NCI-H226 (cell line): ENCODE results near the gene TRPC6.
A peak's percentile ranks its signal among the peaks of the same experiment; 100 is the strongest.

ENCODE experiments used
- DNase-seq: peaks from one replicate; pipeline ENCODE4 v3.0.0-alpha.2; 2015

Gene TRPC6

GRCh38 chr11:101583251-101584128 is at the start of gene TRPC6:
Gene TRPC6 (minus strand): TSS chr11:101584007. CDS start chr11:101583503, 504 bp downstream.
- DNase-seq, result no peak

DNA sequence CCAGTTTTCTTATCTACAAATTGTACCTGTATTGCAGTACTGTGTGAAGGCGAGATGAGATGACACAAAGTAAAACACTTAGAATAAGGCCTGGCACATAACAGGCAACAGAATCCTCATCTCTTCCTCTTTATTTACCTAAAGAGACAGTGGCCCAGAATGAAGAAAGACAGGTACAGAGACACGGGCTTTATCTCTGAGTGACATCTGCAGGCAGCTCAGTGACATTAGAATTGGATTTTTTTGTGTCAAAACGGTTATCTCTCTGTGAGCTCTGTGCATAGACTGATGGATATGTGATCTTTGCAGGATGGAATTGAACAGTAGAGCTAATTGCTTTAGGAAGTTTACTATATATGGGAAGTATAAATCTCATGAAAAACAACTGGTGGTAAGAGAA is 36.2 kb upstream of the TRPC6 start:
- DNase-seq, result no peak

DNA sequence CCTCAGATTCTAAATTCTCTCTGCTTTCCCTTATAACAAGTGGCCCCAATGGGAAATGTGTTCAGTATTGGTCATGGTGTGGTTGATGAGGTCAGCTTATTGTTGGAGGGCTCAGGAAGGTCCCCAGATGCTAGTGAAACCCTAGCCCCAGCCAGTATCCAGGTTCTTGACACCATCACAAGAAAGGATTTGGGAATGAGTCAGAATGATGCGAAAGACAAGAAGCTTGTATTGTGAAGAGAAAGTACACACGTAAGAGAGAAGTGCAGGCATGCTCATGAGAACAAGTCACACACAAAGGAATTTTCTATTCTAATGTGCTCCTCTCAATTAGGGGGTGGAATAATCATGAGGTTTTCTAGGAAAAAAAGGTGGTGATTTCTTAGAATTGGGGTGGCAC is 34.9 kb upstream of the TRPC6 start:
- peak; percentile 65 for DNase-seq

- peak; percentile 62 for DNase-seq
These were observed 34.0 kb upstream of the TRPC6 start for GRCh38 chr11:101617735-101618332.

DNA sequence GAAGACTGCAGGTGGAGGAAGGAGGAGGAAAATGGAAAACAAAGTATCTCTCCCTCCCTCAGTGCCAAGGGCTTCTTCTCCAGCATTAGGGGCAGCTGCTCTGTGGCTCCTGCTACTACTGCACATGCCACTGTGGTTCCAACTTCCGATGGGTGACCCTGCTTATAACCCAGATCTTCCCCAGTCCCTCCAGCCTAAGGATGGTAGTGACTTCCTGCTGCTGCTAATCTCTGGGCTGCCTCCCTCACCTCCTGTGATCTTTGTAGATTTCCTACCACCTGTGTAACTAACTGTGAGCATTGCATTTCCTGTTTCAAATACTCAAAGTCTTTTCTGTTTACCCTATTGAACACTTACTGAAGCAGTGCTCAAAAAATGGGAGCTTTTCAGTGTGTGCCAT is 28.7 kb upstream of the TRPC6 start:
- no peak for DNase-seq

DNA sequence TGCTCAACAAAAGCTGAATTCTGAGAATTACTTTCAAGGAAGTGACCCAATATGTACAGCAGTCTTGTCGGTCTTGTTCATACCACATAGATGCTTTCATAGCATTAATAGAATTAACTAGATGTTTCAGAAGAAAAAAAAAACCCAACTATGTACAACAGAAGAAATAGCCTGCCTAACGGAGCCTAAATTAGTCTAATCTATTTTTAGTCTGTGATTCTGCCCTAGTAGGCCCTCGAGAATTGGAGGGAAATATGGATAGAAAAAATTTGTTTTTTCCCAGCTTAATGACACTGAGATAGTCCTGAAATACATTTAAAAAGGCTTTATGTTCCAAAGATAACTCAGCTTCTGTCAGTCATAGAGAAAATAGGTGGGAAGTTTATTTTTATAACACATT is 17.1 kb upstream of the TRPC6 start:
- DNase-seq, result no peak

GRCh38 chr11:101586965-101587364 is 3.2 kb upstream of the TRPC6 start:
- no peak for DNase-seq

- DNase-seq, result no peak
These were observed 848 bp upstream of the TRPC6 start for GRCh38 chr11:101584655-101585054.

GRCh38 chr11:101584129-101584515 is 315 bp upstream of the TRPC6 start:
- no peak for DNase-seq

DNA sequence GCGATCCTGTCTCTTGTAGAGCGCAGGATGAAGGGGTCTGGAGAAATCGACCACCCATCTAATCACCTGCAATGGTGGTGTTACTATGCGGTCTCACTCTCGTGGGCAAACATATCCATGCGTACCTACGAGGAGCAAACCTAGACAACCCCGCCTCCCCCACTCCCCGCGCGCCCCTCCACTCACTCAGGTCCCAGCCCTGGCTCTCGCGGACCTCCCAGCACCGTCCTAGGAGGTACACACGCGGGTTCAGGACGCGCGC is 887 bp downstream of the TRPC6 start:
- no peak for DNase-seq

- DNase-seq, result no peak
These were observed 1.4 kb downstream of the TRPC6 start for GRCh38 chr11:101582236-101582988.

DNA sequence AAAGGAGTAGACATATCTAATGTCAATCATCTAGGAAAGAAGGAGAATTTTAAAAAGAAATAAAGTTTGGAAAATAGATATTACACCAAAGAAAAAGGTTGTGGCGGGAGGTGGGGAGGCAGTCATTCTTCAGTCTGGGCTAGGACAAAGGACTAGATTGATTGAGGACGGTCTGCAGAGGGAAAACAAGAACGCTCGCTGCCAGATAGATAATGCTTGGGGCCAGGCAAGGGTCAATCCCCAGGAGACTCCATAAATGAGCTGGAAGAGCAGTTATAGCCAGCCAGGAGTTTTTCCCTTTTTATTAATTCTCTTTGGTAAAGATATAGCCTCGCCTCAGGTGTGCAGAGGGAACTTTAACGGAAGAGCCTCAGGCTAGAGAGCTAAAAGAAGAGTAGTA is 6.3 kb downstream of the TRPC6 start:
- DNase-seq, result no peak

DNA sequence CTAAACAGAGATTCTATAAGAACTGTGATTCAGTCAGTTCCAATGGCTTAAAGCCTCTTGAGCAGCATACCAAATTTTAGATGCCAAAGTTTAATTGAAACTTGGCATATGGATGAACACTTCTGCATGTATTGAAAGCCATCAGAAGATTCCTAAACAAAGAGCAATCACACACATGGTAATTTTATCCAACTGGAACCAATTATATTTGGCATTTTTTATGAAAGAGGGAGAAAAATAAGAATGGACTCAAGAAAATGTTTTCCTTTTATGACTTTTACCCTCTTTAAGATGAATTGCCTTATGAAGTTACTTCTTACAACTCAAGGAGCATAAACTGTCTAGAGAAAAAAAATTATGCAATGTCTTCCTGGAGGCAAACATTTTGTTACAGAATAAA is 7.4 kb downstream of the TRPC6 start:
- DNase-seq, result no peak

GRCh38 chr11:101574886-101575285 is 8.9 kb downstream of the TRPC6 start:
- no peak for DNase-seq

DNA sequence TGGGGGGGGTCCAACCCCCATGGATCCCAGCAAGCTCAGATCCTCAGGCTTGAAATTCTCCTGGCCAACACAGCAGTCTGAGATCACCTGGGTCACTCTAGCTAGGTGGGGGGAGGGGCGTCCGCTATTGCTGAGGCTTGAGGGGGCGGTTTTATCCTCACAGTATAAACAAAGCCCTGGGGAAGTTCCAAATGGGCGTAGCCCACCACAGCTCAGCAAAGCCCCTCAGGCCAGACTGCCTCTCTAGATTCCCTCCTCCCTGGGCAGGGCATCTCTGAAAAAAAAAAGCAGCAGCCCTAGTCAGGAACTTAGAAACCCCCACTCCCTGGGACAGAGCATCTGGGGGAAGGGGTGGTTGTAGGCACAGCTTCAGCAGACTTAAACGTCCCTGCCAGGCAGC is 16.7 kb downstream of the TRPC6 start:
- DNase-seq, result no peak

DNA sequence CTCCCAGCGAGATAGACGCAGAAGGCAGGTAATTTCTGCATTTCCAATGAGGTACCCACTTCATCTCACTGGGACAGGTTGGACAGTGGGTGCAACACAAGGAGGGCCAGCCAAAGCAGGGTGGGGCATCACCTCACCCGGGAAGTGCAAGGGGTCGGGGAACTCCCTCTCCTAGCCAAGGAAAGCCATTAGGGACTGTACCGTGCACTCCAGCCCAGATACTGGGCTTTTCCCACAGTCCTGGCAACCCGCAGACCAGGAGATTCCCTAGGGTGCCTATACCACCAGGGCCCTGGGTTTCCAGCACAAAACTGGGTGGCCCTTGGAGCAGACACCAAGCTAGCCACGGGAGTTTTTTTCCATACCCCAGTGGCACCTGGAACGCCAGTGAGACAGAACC is 17.2 kb downstream of the TRPC6 start:
- no peak for DNase-seq

- DNase-seq, result no peak
These were observed 20.6 kb downstream of the TRPC6 start for GRCh38 chr11:101563166-101563565.

DNA sequence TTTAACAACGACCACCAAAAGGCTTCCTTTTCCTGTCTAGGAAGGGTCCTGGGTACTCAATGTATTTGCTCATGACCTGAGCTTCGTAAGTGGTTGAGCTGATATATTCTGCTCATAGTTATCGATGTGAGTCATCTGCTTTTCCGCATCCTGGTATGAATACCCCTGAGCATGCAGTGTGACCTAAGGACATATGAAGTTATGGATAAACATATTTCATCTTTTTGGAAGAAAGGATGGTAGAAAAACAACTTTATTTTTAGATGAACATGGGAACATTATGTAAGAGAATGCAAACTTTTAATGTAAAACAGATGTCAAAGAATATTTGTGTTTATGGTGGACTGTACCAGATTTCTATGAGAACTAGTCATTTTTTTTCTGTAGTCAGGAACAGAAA is 28.4 kb downstream of the TRPC6 start:
- no peak for DNase-seq

GRCh38 chr11:101553891-101554292 is 29.9 kb downstream of the TRPC6 start:
- DNase-seq, result no peak

- DNase-seq, result no peak
These were observed 30.9 kb downstream of the TRPC6 start for GRCh38 chr11:101552888-101553287.

DNA sequence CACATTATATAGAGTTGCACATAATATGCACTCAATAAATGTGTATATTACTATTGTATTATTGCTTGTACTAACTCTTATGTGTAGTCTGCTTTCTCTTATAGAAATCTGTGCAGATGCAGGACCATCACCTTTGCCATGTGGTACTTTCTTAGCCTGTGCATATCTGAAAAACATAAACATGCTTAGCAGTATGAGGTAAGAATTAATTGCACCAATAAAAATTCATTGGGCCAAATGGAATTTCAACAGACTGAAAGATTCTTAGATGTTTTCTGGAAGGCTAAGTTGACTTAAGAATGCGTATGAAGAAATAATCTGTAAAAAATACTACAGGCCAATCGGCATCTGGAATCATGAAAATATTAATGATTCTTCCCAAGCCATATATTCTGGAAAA is 55.3 kb downstream of the TRPC6 start:
- DNase-seq, result no peak

GRCh38 chr11:101523634-101524260 is 60.1 kb downstream of the TRPC6 start:
- no peak for DNase-seq

DNA sequence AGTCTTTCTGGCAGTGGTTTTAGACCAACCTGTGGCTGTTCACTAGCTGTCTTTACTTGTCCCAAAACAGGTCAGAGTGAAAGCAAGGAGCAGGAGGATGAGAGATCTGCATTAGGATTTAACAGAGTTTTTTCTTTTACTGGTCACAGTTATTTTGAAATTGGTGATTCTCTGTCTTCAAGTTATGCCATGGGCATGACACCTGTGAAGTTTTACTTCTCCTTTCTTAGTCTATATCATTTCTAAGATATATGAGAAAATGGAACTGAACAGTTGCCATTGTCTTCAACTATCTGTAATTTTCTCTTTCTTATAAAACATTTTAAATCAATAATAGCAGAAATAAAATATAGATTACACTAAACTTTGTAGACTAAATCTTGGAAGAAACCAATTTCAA is 60.6 kb downstream of the TRPC6 start:
- no peak for DNase-seq

DNA sequence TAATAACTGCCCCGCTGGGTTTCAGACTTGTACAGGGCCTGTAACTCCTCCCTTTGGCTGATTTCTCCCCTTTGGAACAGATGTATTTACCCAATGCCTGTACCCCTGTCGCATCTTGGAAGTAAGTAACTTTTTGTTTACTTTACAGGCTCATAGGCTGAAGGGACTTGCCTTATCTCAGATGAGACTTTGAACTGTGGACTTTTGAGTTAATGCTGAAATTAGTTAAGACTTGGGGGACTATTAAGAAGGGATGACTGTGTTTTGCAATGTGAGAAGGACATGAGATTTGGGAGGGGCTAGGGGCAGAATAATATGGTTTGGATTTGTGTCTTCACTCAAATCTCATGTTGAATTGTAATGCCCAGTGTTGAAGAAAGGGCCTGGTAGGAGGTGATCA is 62.0 kb downstream of the TRPC6 start:
- no peak for DNase-seq
